Stimulated activated naive CD4-positive, alpha-beta T cell treated with Interleukin-2 at 50 U/mL for 16 hours (primary cell): Measurements from ENCODE around the gene WWOX.
"Not testable (repeated sequence)": the region's sequence is repeated elsewhere in the genome, so short reads cannot be mapped to it uniquely, and the experiment has no call there.

Experiments
- DNase-seq: peaks from one replicate; lab custom pipeline; 2025; lab: John Stamatoyannopoulos, UW

WWOX gene

DNA sequence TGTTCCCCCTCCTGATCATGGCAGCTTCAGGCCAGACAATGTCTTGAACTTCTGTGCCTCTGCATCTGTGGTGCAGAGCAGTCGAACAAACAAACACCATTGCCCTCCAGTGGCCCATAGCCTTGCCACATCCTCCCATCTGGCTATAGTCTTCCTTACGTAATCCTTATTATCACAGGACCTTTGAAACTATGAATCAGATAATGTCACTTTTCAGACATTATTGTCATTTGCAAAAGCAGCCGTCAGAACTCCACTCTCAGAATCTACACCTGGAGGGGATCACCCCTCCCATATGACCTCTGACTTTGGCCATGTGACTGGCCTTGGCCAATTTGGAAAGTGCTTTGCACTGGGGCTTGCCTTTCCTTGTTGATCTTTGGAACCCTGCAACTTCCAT lies 1113.8 kb downstream of the WWOX start:
- DNase-seq = no peak

DNA sequence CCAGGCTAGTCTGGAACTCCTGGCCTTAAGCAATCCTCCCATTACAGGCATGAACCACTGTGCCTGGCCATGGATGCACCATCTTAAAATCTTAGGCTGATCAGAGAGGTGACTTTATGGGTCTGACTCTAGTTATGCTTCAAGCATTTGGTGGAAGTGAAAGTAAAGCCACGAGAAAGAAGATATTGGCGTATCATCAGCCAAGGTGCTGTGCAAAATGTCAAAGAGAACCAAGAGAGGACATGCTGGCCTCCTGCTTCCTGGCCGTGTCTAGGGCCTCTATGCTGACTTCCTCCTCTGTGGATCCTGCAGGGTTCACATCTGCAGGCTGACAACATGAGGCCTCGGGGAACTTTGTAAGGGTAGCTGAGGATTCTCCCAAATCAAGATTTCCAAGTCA lies 1115.8 kb downstream of the WWOX start:
- no peak for DNase-seq

- DNase-seq = no peak
Observed at GRCh38 chr16:79217375-79218011, 1118.0 kb downstream of the WWOX start.

- DNase-seq = no peak
Observed at GRCh38 chr16:79218351-79218750, 1118.9 kb downstream of the WWOX start.

- DNase-seq = not testable (repeated sequence)
Observed at GRCh38 chr16:79225994-79226393, 1126.5 kb downstream of the WWOX start.

- no peak for DNase-seq
Observed at GRCh38 chr16:79229361-79229760, 1129.9 kb downstream of the WWOX start.

DNA sequence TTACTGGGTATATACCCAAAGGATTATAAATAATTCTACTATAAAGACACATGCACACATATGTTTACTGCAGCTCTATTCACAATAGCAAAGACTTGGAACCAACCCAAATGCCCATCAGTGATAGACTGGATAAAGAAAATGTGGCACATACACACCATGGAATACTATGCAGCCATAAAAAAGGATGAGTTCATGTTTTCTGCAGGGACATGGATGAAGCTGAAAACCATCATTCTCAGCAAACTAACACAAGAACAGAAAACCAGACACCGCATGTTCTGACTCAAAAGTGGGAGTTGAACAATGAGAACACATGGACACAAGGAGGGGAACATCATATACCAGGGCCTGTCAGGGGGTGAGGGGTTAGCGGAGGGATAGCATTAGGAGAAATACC lies 1146.2 kb downstream of the WWOX start:
- DNase-seq = not testable (repeated sequence)

DNA sequence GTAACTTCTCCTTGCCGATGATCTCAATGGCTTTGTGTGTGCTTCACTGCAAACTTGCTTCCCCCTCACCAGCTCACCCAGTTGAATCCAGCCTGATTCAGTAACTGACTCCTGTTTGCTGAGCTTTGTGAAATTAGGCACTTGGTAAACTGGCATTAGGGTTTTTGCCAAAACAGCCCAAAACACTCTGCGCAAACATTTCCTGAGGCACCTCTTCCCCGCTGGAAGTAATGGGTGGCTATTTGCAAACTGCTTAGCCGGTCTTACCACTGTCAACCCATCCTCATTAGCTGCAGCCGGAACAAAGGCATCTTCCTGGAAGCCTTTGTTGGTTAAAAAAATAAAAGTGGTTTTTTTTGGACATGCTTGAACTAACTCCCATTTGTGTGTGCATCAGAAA lies 1147.9 kb downstream of the WWOX start:
- no peak for DNase-seq

GRCh38 chr16:79248351-79248750 lies 1148.9 kb downstream of the WWOX start:
- no peak for DNase-seq

GRCh38 chr16:79250502-79251098 lies 1151.1 kb downstream of the WWOX start:
- no peak for DNase-seq

- DNase-seq = no peak
Observed at GRCh38 chr16:79253100-79253631, 1153.7 kb downstream of the WWOX start.

DNA sequence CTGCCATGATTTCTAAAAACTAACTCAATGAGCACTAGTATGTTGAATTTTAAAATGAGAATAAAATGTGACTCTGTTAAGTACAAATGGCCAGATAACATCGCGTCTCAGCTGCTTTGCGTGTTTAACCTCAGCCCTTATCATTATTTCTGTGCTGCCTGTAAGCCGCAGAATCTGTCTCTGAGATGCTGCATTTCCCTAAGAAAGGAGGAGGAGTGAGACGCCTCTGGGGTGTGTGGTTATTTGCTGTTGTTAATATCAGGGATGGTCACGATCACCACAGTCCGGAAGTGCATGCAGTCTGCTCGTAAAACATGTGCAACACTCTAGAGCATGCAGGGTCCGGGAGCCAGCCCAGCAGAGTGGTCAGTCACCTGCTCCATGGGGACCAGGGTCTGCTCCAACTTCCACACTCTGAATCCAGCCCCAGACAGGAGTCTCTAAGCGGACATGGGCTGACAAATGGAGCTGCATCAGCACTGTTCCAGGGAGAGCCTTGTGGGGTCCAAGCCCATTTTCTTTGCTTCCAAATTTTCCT lies 1158.6 kb downstream of the WWOX start:
- no peak for DNase-seq

GRCh38 chr16:79260890-79261289 lies 1161.4 kb downstream of the WWOX start:
- DNase-seq = not testable (repeated sequence)

DNA sequence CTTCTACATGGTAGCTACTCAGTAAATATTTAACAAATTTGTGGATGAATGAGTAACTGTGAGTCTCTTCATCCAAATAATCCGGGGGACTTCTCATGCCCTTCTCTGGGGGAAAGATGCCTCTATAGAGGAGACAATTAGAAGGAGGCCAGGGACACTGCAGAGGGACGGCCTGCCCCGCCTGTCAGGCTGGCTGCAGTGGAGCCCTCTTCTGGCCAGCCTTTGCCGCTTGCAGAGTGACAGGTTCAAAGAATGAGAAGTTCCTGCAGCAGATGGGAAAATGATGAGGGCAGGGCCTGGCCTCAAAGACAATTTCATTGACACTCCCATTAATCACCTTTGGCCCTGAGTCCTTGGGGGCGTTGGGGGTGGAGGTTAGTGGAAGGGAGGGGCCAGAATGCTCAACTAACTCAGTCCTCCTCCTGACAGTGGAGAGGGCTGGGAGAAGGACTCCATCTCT lies 1162.1 kb downstream of the WWOX start:
- peak; percentile 41 for DNase-seq

DNA sequence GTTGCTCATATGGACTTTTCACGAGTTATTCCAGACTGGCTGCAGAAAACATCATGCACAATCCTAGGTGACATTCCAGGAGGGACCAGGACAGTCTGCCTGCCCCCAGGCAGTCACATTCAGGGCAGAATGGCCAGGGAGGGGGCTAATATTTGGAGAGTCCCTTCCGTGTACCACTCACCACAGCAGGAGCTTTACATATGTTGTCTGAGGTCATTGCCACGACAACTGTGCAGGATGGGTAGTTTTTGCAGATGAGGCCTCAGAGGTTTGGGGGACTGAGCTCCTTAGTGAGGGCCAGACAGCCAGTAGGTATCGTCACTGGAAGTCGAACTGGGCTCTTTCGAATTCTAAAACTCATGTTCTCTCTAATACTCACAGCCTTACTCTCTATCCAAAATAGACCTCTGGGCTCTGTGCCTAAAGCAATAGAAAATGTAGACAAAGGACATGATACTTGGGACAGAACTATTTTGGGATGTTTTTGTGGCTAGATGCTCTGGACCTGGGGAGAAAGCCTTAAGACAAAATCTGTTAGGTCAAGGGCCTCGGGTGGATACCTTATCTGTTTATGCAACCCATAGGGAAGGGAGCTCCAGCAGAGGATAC lies 1162.6 kb downstream of the WWOX start:
- no peak for DNase-seq
